OCI-LY7 (cell line): ENCODE measurements around the gene PODXL.

Experiments used
- CTCF ChIP-seq: fragments of 200-600 bp; sonication (generic); conservative IDR thresholded peaks from 2 replicates; pipeline ENCODE4 v1.5.1; 2014; ENCODE audit warnings: mild to moderate bottlenecking, antibody characterized with exemption, low read length, moderate library complexity, mixed read lengths
- EZH2phosphoT487 ChIP-seq: fragments of 200-600 bp; sonication (generic); IDR thresholded peaks from 2 replicates; pipeline ENCODE4 v1.6.1; 2018; ENCODE audit warnings: low read depth, borderline replicate concordance, mild to moderate bottlenecking, mixed run types, antibody characterized with exemption, low read length, moderate library complexity, mixed read lengths

- TF ChIP-seq CTCF (no peak), EZH2phosphoT487 (no peak)
These were observed 17.6 kb downstream of the PODXL start for GRCh38 chr7:131538813-131539179.
